Gastrocnemius medialis (tissue), 4 donors: ENCODE results near the gene HS2ST1. TPM values are rescaled to one million over a fixed set of nuclear protein-coding genes. Genes with fewer than 3 reads are reported as not detected.

Source experiments
- ATAC-seq, 2 donors: fragments of 150-250 bp; one replicate each; pipeline ENCODE4 v1.9.1; 2016
- DNase-seq, 2 donors: peaks; one replicate each; pipeline ENCODE4 v3.0.0-alpha.2; 2019
- H3K27ac ChIP-seq, 4 donors: fragments of 200-600 bp; sonication (generic); 1 replicate in 1 of 4; 2 replicates in 3 of 4; pipeline ENCODE4 v1.5.1; 2016 to 2018; ENCODE audit warnings: mild to moderate bottlenecking in 2 of 4, moderate library complexity in 1 of 4
- H3K27me3 ChIP-seq, 3 donors: fragments of 200-600 bp; sonication (generic) in 2 of 3; 1 replicate in 1 of 3; 2 replicates in 2 of 3; pipeline versions ENCODE4 v1.5.1 to v1.6.0; 2016 to 2019; ENCODE audit warnings: mild to moderate bottlenecking in 1 of 3, moderate library complexity in 1 of 3
- H3K36me3 ChIP-seq, 2 donors: fragments of 200-600 bp; sonication (generic) in 1 of 2; one replicate each; pipeline ENCODE4 v1.5.1; 2017 to 2018
- H3K4me1 ChIP-seq, 2 donors: fragments of 200-600 bp; sonication (generic) in 1 of 2; one replicate each; pipeline ENCODE4 v1.5.1; 2016 to 2017; ENCODE audit warnings: mild to moderate bottlenecking in 2 of 2
- H3K4me3 ChIP-seq, 4 donors: fragments of 200-600 bp; sonication (generic) in 3 of 4; 1 replicate in 1 of 4; 2 replicates in 3 of 4; pipeline ENCODE4 v1.5.1; 2016 to 2019; ENCODE audit warnings: mild to moderate bottlenecking in 2 of 4
- H3K9me3 ChIP-seq, 3 donors: fragments of 200-600 bp; sonication (generic) in 2 of 3; 1 replicate in 1 of 3; 2 replicates in 2 of 3; pipeline ENCODE4 v1.5.1; 2016 to 2019
- CTCF ChIP-seq, 5 experiments: fragments of 450-650 bp in 3 of 5; fragments of 200-600 bp in 2 of 5; sonication (generic) in 2 of 5; IDR thresholded peaks in 4 of 5; conservative IDR thresholded peaks in 1 of 5; 1 replicate in 4 of 5; 2 replicates in 1 of 5; pipeline ENCODE4 v1.5.1; 2016 to 2019; ENCODE audit warnings: antibody characterized with exemption in 5 of 5, mild to moderate bottlenecking in 3 of 5, moderate library complexity in 3 of 5
- POLR2A ChIP-seq, 2 donors: fragments of 450-650 bp; IDR thresholded peaks; one replicate each; pipeline ENCODE4 v1.6.1; 2017; ENCODE audit warnings: antibody characterized with exemption in 2 of 2, mild to moderate bottlenecking in 2 of 2, moderate library complexity in 2 of 2
- in situ Hi-C, 4 donors: fragments of 200-750 bp; cut with MboI; loops; one replicate each; pipeline versions ENCODE4 v1.15.0 to v1.8.0; 2017; ENCODE audit warnings: low sequenced_read_pairs in 4 of 4
- intact Hi-C: fragments of 100-400 bp; cut with DNase I; formaldehyde crosslinking; loops from one replicate; pipeline ENCODE4 v1.15.1; 2023; ENCODE audit warnings: low total_unique reads
- total RNA-seq, 4 donors: library from RNA; depleted of rRNA; stranded (reverse); fragments of >200 nt; gene quantifications; one replicate each; pipeline versions ENCODE4 v1.1.0 to v1.2.3, GENCODE V29; 2016

Gene HS2ST1
- total RNA-seq, 4 donors from 2014 or later, result 4.1 to 8.2 (median 6.8) TPM

- Histone ChIP-seq H3K36me3 (no peaks in the 10 kb centered on the region), H3K9me3 (no peaks in the 10 kb centered on the region), H3K27ac (no peak overlapping the region), H3K4me1 (peaks cover 19 to 25% of the 10 kb centered on the region in 2 donors), H3K27me3 (no peaks in the 10 kb centered on the region), H3K4me3 (no peak overlapping the region)
- intact Hi-C loops (no loop called here), in situ Hi-C loops (loop anchor here in 3 of 4 donors (10.0 to 25.0 kb wide), 4 partner anchors 204 to 1771 kb away; partner anchors contain the start of genes SH3GLB1 (in 2 of the 3), LMO4 (in 1 of the 3) and PKN2 (in 1 of the 3))
- DNase-seq, result no peak
- TF ChIP-seq CTCF (IDR thresholded peaks at IDR 0.05 in 4 of 5, conservative IDR thresholded peaks at IDR 0.05 in 1 of 5), result no peak
- TF ChIP-seq POLR2A (IDR thresholded peaks at IDR 0.05), result no peak
- no peak for ATAC-seq
Measured at GRCh38 chr1:86916752-86917151, 2.3 kb downstream of the HS2ST1 start.

GRCh38 chr1:86922445-86922844, 8.0 kb downstream of the HS2ST1 start:
- Histone ChIP-seq H3K27me3 (no peaks in the 10 kb centered on the region), H3K4me3 (no peak overlapping the region), H3K36me3 (no peaks in the 10 kb centered on the region), H3K9me3 (no peaks in the 10 kb centered on the region), H3K4me1 (no peaks in the 10 kb centered on the region), H3K27ac (no peak overlapping the region)
- ATAC-seq, result no peak
- intact Hi-C loops (no loop called here), in situ Hi-C loops (loop anchor here in 3 of 4 donors (25.0 kb wide), 3 partner anchors 210 to 1765 kb away; partner anchors contain the start of genes LMO4 (in 1 of the 3), PKN2 (in 1 of the 3) and SH3GLB1 (in 1 of the 3))
- DNase-seq, result no peak
- TF ChIP-seq POLR2A (IDR thresholded peaks at IDR 0.05), result no peak
- TF ChIP-seq CTCF (IDR thresholded peaks at IDR 0.05 in 4 of 5, conservative IDR thresholded peaks at IDR 0.05 in 1 of 5), result no peak

GRCh38 chr1:86924324-86924960, 10.0 kb downstream of the HS2ST1 start:
- Histone ChIP-seq H3K27me3 (no peaks in the 10 kb centered on the region), H3K4me1 (no peaks in the 10 kb centered on the region), H3K4me3 (no peak overlapping the region), H3K9me3 (no peaks in the 10 kb centered on the region), H3K36me3 (no peaks in the 10 kb centered on the region), H3K27ac (no peak overlapping the region)
- no peak for ATAC-seq
- no peak for TF ChIP-seq CTCF (IDR thresholded peaks at IDR 0.05 in 4 of 5, conservative IDR thresholded peaks at IDR 0.05 in 1 of 5)
- no peak for TF ChIP-seq POLR2A (IDR thresholded peaks at IDR 0.05)
- DNase-seq, result no peak
- intact Hi-C loops, result no loop called here
- in situ Hi-C loops, result loop anchor here in 3 of 4 donors (25.0 kb wide), 3 partner anchors 212 to 1763 kb away; partner anchors contain the start of genes LMO4 (in 1 of the 3), PKN2 (in 1 of the 3) and SH3GLB1 (in 1 of the 3)

- H3K4me3 ChIP-seq, result no peak overlapping the region
- H3K4me1 ChIP-seq, result no peaks in the 10 kb centered on the region
- no peaks in the 10 kb centered on the region for H3K27me3 ChIP-seq
- no peaks in the 10 kb centered on the region for H3K36me3 ChIP-seq
- intact Hi-C loops (no loop called here), in situ Hi-C loops (no loop called here)
- H3K9me3 ChIP-seq, result no peaks in the 10 kb centered on the region
- H3K27ac ChIP-seq, result no peak overlapping the region
- TF ChIP-seq POLR2A (IDR thresholded peaks at IDR 0.05), result no peak
- ATAC-seq (no peak), DNase-seq (no peak)
Measured at GRCh38 chr1:86925742-86926141, 11.3 kb downstream of the HS2ST1 start.

- DNase-seq (no peak), ATAC-seq (no peak)
- no peak overlapping the region for H3K27ac ChIP-seq
- no peaks in the 10 kb centered on the region for H3K4me1 ChIP-seq
- no peak overlapping the region for H3K4me3 ChIP-seq
- no peaks in the 10 kb centered on the region for H3K9me3 ChIP-seq
- H3K36me3 ChIP-seq, result no peaks in the 10 kb centered on the region
- TF ChIP-seq POLR2A (IDR thresholded peaks at IDR 0.05), result no peak
- TF ChIP-seq CTCF (IDR thresholded peaks at IDR 0.05 in 4 of 5, conservative IDR thresholded peaks at IDR 0.05 in 1 of 5), result no peak
- in situ Hi-C loops, result no loop called here
- intact Hi-C loops, result no loop called here
- no peaks in the 10 kb centered on the region for H3K27me3 ChIP-seq
Measured at GRCh38 chr1:86926883-86927282, 12.4 kb downstream of the HS2ST1 start.
